SH-SY5Y (cell line): ENCODE data around the gene SLC25A26.

Source experiments
- GATA2 ChIP-seq: IDR thresholded peaks from 2 replicates; pipeline ENCODE4 v1.6.1; 2011; ENCODE audit warnings: mild to moderate bottlenecking, low read depth, low read length
- GATA3 ChIP-seq: IDR thresholded peaks from 2 replicates; pipeline ENCODE4 v1.6.1; 2011; ENCODE audit warnings: low read depth, mild to moderate bottlenecking, low read length, moderate library complexity

SLC25A26 gene

GRCh38 chr3:66382142-66382541 lies 161.3 kb downstream of the SLC25A26 start:
- no peak for TF ChIP-seq GATA3
- TF ChIP-seq GATA2: no peak

GRCh38 chr3:66383023-66383422 lies 162.2 kb downstream of the SLC25A26 start:
- TF ChIP-seq GATA3 (no peak), GATA2 (no peak)

- TF ChIP-seq GATA3 (no peak), GATA2 (no peak)
Observed at GRCh38 chr3:66383998-66384745, 163.4 kb downstream of the SLC25A26 start.

- TF ChIP-seq GATA3 (no peak), GATA2 (no peak)
Observed at GRCh38 chr3:66385066-66385465, 164.3 kb downstream of the SLC25A26 start.

GRCh38 chr3:66386011-66386924 lies 165.5 kb downstream of the SLC25A26 start:
- no peak for TF ChIP-seq GATA2
- no peak for TF ChIP-seq GATA3

GRCh38 chr3:66386925-66387650 lies 166.3 kb downstream of the SLC25A26 start:
- TF ChIP-seq GATA3 (no peak), GATA2 (no peak)

GRCh38 chr3:66390013-66390412 lies 169.2 kb downstream of the SLC25A26 start:
- TF ChIP-seq GATA3: no peak
- TF ChIP-seq GATA2: no peak

- TF ChIP-seq GATA3 (no peak), GATA2 (no peak)
Observed at GRCh38 chr3:66392512-66392911, 171.7 kb downstream of the SLC25A26 start.

GRCh38 chr3:66392966-66393332 lies 172.1 kb downstream of the SLC25A26 start:
- TF ChIP-seq GATA2 (no peak), GATA3 (no peak)

- TF ChIP-seq GATA2 (no peak), GATA3 (no peak)
Observed at GRCh38 chr3:66393333-66394005, 172.7 kb downstream of the SLC25A26 start.

- no peak for TF ChIP-seq GATA2
- no peak for TF ChIP-seq GATA3
Observed at GRCh38 chr3:66394019-66394752, 173.4 kb downstream of the SLC25A26 start.

GRCh38 chr3:66394753-66395249 lies 174.0 kb downstream of the SLC25A26 start:
- no peak for TF ChIP-seq GATA2
- no peak for TF ChIP-seq GATA3

GRCh38 chr3:66395635-66396034 lies 174.8 kb downstream of the SLC25A26 start:
- TF ChIP-seq GATA3: no peak
- TF ChIP-seq GATA2: no peak
